Skeletal muscle cell (primary cell): ENCODE results near the gene DCST2.

ENCODE experiments used
- DNase-seq: peaks from one replicate; pipeline ENCODE4 v3.0.0-alpha.2; 2010; ENCODE audit warnings: low read depth
- H3K4me3 ChIP-seq: 2 replicates; pipeline ENCODE4 v1.5.1; 2011; ENCODE audit warnings: low read depth, mild to moderate bottlenecking, control low read depth, low read length, moderate library complexity

The DCST2 gene

GRCh38 chr1:155034318-155035208, 982 bp upstream of the DCST2 start:
- H3K4me3 ChIP-seq = no peak overlapping the region
- DNase-seq = no peak

GRCh38 chr1:155032886-155033285, 695 bp downstream of the DCST2 start:
- DNase-seq = no peak
- H3K4me3 ChIP-seq = no peak overlapping the region

GRCh38 chr1:155030899-155031298, 2.7 kb downstream of the DCST2 start:
- DNase-seq = no peak
- H3K4me3 ChIP-seq = no peak overlapping the region

- H3K4me3 ChIP-seq = no peak overlapping the region
- no peak for DNase-seq
Measured at GRCh38 chr1:155030243-155030795, 3.3 kb downstream of the DCST2 start.

GRCh38 chr1:155029513-155030242, 3.9 kb downstream of the DCST2 start:
- no peak for DNase-seq
- no peak overlapping the region for H3K4me3 ChIP-seq

GRCh38 chr1:155026588-155026987, 7.0 kb downstream of the DCST2 start:
- DNase-seq = no peak
- H3K4me3 ChIP-seq = no peak overlapping the region

- DNase-seq = no peak
- H3K4me3 ChIP-seq = no peak overlapping the region
Measured at GRCh38 chr1:155026154-155026553, 7.4 kb downstream of the DCST2 start.

- no peak overlapping the region for H3K4me3 ChIP-seq
- no peak for DNase-seq
Measured at GRCh38 chr1:155024315-155024714, 9.3 kb downstream of the DCST2 start.

GRCh38 chr1:155023627-155024026, 10.0 kb downstream of the DCST2 start:
- H3K4me3 ChIP-seq = no peak overlapping the region
- DNase-seq = no peak

GRCh38 chr1:155022927-155023236, 10.7 kb downstream of the DCST2 start:
- DNase-seq = no peak
- H3K4me3 ChIP-seq = no peak overlapping the region

- DNase-seq = no peak
- H3K4me3 ChIP-seq = no peak overlapping the region
Measured at GRCh38 chr1:155022136-155022926, 11.2 kb downstream of the DCST2 start.

GRCh38 chr1:155019377-155020245, 14.0 kb downstream of the DCST2 start:
- DNase-seq = no peak
- no peak overlapping the region for H3K4me3 ChIP-seq

- no peak for DNase-seq
- H3K4me3 ChIP-seq = no peak overlapping the region
Measured at GRCh38 chr1:155018617-155019348, 14.8 kb downstream of the DCST2 start.

GRCh38 chr1:155017946-155018316, 15.7 kb downstream of the DCST2 start:
- no peak for DNase-seq
- peak overlapping the region; percentile 31 for H3K4me3 ChIP-seq

GRCh38 chr1:155017041-155017945, 16.3 kb downstream of the DCST2 start:
- peak; percentile 82 for DNase-seq

GRCh38 chr1:155016231-155016831, 17.2 kb downstream of the DCST2 start:
- H3K4me3 ChIP-seq = no peak overlapping the region
- DNase-seq = no peak

More at GRCh38 chr1:155017041-155017945, 16.3 kb downstream of the DCST2 start:
- peak overlapping the region; percentile 31 for H3K4me3 ChIP-seq
